ENCODE results near the gene RELN. TPM values are rescaled to one million over a fixed set of nuclear protein-coding genes. Genes with fewer than 3 reads are reported as not detected.

The RELN gene
- total RNA-seq, 1 experiment from 2014 or later: 0.48 TPM

GRCh38 chr7:103805346-103805745 lies 184.1 kb downstream of the RELN start:
- no peak for DNase-seq
- Histone ChIP-seq H3K9me2 (ENCODE audit: insufficient read depth) (no peaks in the 10 kb centered on the region), H3K4me3 (no peak overlapping the region), H3K27ac (no peak overlapping the region), H3K4me2 (no peak overlapping the region), H3F3A (ENCODE audit: insufficient read depth, low read depth) (no peaks in the 10 kb centered on the region), H4K20me1 (ENCODE audit: insufficient read depth) (no peaks in the 10 kb centered on the region), H3K27me3 (ENCODE audit: insufficient read depth, low read depth) (no peaks in the 10 kb centered on the region), H3K79me2 (ENCODE audit: low read depth) (no peaks in the 10 kb centered on the region), H3K9me3 (ENCODE audit: insufficient read depth, low read depth) (no peaks in the 10 kb centered on the region), H2AFZ (no peak overlapping the region), H3K4me1 (replicated peaks; ENCODE audit: insufficient read depth) (no peaks in the 10 kb centered on the region), H3K36me3 (ENCODE audit: low read depth) (no peaks in the 10 kb centered on the region)
- ChIA-PET POLR2A (ENCODE audit: unreplicated experiment) (interaction anchor here (0.7 kb wide), 1 partner anchor 10 kb away, joined by 4 read pairs; no protein-coding TSS in a partner anchor), CTCF (no interaction called here)
- no TSS peak for BruUV-seq (replicated peaks)
- TF ChIP-seq EZH2 (IDR thresholded peaks at IDR 0.05; ENCODE audit: low read depth): no peak
- TF ChIP-seq CTCF (conservative IDR thresholded peaks at IDR 0.05): no peak
- intact Hi-C loops (cut with micrococcal nuclease; ENCODE audit: unreplicated experiment): no loop called here

- POLR2A ChIA-PET (ENCODE audit: unreplicated experiment): no interaction called here
- H2AFZ ChIP-seq: no peak overlapping the region
- intact Hi-C loops (cut with micrococcal nuclease; ENCODE audit: unreplicated experiment): no loop called here
These were observed 185.8 kb downstream of the RELN start for GRCh38 chr7:103803631-103804030.

GRCh38 chr7:103799298-103799697 lies 190.2 kb downstream of the RELN start:
- CTCF ChIA-PET: no interaction called here

More at GRCh38 chr7:103803631-103804030, 185.8 kb downstream of the RELN start:
- H3K4me1 ChIP-seq (replicated peaks; ENCODE audit: insufficient read depth): no peaks in the 10 kb centered on the region
- H4K20me1 ChIP-seq (ENCODE audit: insufficient read depth): no peaks in the 10 kb centered on the region
- H3K4me3 ChIP-seq: no peak overlapping the region
- H3K27ac ChIP-seq: no peak overlapping the region
- no peaks in the 10 kb centered on the region for H3K79me2 ChIP-seq (ENCODE audit: low read depth)
- CTCF ChIA-PET: no interaction called here
- H3K4me2 ChIP-seq: no peak overlapping the region
- no peaks in the 10 kb centered on the region for H3K9me2 ChIP-seq (ENCODE audit: insufficient read depth)
- no peak for DNase-seq
- no TSS peak for BruUV-seq (replicated peaks)
- H3F3A ChIP-seq (ENCODE audit: insufficient read depth, low read depth): no peaks in the 10 kb centered on the region
- TF ChIP-seq EZH2 (IDR thresholded peaks at IDR 0.05; ENCODE audit: low read depth) (no peak), CTCF (conservative IDR thresholded peaks at IDR 0.05) (no peak)
- no peaks in the 10 kb centered on the region for H3K27me3 ChIP-seq (ENCODE audit: insufficient read depth, low read depth)
- no peaks in the 10 kb centered on the region for H3K9me3 ChIP-seq (ENCODE audit: insufficient read depth, low read depth)
- H3K36me3 ChIP-seq (ENCODE audit: low read depth): no peaks in the 10 kb centered on the region

More at GRCh38 chr7:103799298-103799697, 190.2 kb downstream of the RELN start:
- Histone ChIP-seq H3K27me3 (ENCODE audit: insufficient read depth, low read depth) (no peaks in the 10 kb centered on the region), H3K9me3 (ENCODE audit: insufficient read depth, low read depth) (no peaks in the 10 kb centered on the region), H3K4me3 (no peak overlapping the region), H3K36me3 (ENCODE audit: low read depth) (no peaks in the 10 kb centered on the region), H3K4me1 (replicated peaks; ENCODE audit: insufficient read depth) (no peaks in the 10 kb centered on the region), H4K20me1 (ENCODE audit: insufficient read depth) (no peaks in the 10 kb centered on the region), H3K9me2 (ENCODE audit: insufficient read depth) (no peaks in the 10 kb centered on the region), H3K27ac (no peak overlapping the region), H3K4me2 (no peak overlapping the region), H3K79me2 (ENCODE audit: low read depth) (no peaks in the 10 kb centered on the region), H2AFZ (no peak overlapping the region), H3F3A (ENCODE audit: insufficient read depth, low read depth) (no peaks in the 10 kb centered on the region)
- POLR2A ChIA-PET (ENCODE audit: unreplicated experiment): no interaction called here
- no TSS peak for BruUV-seq (replicated peaks)
- TF ChIP-seq CTCF (conservative IDR thresholded peaks at IDR 0.05): no peak
- no peak for TF ChIP-seq EZH2 (IDR thresholded peaks at IDR 0.05; ENCODE audit: low read depth)
- DNase-seq: no peak
- intact Hi-C loops (cut with micrococcal nuclease; ENCODE audit: unreplicated experiment): no loop called here
